Progenitor cell of endocrine pancreas (in vitro differentiated cells): ENCODE results near the gene PGM3. TPM values are rescaled to one million over a fixed set of nuclear protein-coding genes. Genes with fewer than 3 reads are reported as not detected.

Experiments
- DNase-seq: peaks from one replicate; pipeline ENCODE4 v3.0.0; 2021; ENCODE audit warnings: low spot score; ENCODE audit not compliant: unreplicated experiment
- H3K27ac Mint-ChIP-seq: 2 replicates; pipeline ENCODE4 v1.8.0; 2021; ENCODE audit warnings: mild to moderate bottlenecking, moderate library complexity, mixed read lengths
- H3K27me3 Mint-ChIP-seq: 2 replicates; pipeline ENCODE4 v1.8.0; 2021; ENCODE audit warnings: mixed read lengths
- H3K36me3 Mint-ChIP-seq: 2 replicates; pipeline ENCODE4 v1.8.0; 2022; ENCODE audit warnings: mixed read lengths; ENCODE audit not compliant: insufficient read depth
- H3K4me1 Mint-ChIP-seq: 2 replicates; pipeline ENCODE4 v1.8.0; 2021; ENCODE audit warnings: low read depth, mixed read lengths
- H3K4me3 Mint-ChIP-seq: 2 replicates; pipeline ENCODE4 v1.8.0; 2021; ENCODE audit warnings: low read depth, mild to moderate bottlenecking, moderate library complexity, mixed read lengths
- H3K9me3 Mint-ChIP-seq: 2 replicates; pipeline ENCODE4 v1.8.0; 2021; ENCODE audit warnings: low read depth, mixed read lengths
- total RNA-seq: library from RNA; stranded (reverse); gene quantifications from 2 replicates; pipeline ENCODE4 v1.2.1, GENCODE V29; 2021
- TF ChIP-seq, protein P1 (sequence below): fragments of 200-600 bp; sonication (generic); IDR thresholded peaks from one replicate; pipeline ENCODE4 v1.5.0; 2021; ENCODE audit warnings: antibody characterized with exemption, mild to moderate bottlenecking; ENCODE audit not compliant: unreplicated experiment

The PGM3 gene
- total RNA-seq, 1 donor from 2014 or later = 62.3 TPM

DNA sequence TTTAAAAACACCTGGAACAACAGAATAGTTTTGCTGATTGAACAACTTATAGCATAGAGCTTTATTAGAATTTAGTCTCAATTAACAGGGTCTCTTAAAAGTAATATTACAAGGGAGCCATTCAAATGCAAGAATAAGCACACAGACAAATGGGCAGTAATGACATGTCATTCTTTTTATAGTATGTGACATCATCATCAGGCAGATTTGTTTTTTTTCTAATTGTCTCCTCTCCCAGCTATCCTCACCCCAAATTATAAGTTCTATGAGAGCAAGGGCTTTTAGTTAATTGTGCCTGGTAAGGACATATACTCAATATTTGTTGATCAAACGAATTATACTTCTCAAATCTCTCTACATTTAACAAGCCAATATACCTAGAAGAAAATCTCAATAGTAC, 11.0 kb downstream of the PGM3 start:
- Mint-ChIP-seq H3K4me3 (no peak overlapping the region), H3K27me3 (no peaks in the 10 kb centered on the region), H3K9me3 (no peaks in the 10 kb centered on the region), H3K4me1 (no peaks in the 10 kb centered on the region), H3K27ac (no peak overlapping the region), H3K36me3 (peaks cover 39% of the 10 kb centered on the region)
- DNase-seq = no peak
- TF ChIP-seq, protein P1, sequence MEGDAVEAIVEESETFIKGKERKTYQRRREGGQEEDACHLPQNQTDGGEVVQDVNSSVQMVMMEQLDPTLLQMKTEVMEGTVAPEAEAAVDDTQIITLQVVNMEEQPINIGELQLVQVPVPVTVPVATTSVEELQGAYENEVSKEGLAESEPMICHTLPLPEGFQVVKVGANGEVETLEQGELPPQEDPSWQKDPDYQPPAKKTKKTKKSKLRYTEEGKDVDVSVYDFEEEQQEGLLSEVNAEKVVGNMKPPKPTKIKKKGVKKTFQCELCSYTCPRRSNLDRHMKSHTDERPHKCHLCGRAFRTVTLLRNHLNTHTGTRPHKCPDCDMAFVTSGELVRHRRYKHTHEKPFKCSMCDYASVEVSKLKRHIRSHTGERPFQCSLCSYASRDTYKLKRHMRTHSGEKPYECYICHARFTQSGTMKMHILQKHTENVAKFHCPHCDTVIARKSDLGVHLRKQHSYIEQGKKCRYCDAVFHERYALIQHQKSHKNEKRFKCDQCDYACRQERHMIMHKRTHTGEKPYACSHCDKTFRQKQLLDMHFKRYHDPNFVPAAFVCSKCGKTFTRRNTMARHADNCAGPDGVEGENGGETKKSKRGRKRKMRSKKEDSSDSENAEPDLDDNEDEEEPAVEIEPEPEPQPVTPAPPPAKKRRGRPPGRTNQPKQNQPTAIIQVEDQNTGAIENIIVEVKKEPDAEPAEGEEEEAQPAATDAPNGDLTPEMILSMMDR = no peak

DNA sequence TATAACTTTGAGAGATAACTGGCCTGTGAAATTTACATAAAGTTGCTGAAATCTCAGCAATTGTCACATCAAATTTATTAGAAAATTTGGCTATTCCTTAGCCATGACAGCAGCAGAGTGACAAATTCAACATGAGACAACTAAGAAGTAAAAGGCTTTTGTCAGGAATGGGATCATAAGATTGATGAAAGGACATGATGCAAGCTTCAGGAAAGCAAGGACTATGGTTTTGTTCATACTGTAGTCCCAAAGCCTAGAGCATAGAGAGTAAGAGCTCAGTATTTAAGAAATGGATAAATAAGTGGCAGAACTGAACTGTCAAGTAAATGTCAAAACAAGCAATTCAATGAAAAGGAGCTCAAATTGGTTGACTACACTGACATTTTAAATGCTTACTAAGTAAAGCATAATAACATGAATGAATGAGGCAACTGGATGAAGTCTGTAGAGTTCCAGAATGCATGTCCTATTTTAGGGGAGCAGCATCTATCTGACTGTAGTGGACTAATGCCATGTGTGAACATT, 12.6 kb downstream of the PGM3 start:
- Mint-ChIP-seq H3K4me1 (no peaks in the 10 kb centered on the region), H3K9me3 (no peaks in the 10 kb centered on the region), H3K4me3 (no peak overlapping the region), H3K27ac (no peak overlapping the region), H3K27me3 (no peaks in the 10 kb centered on the region), H3K36me3 (peaks cover 40% of the 10 kb centered on the region)
- TF ChIP-seq, protein P1 = no peak
- no peak for DNase-seq

DNA sequence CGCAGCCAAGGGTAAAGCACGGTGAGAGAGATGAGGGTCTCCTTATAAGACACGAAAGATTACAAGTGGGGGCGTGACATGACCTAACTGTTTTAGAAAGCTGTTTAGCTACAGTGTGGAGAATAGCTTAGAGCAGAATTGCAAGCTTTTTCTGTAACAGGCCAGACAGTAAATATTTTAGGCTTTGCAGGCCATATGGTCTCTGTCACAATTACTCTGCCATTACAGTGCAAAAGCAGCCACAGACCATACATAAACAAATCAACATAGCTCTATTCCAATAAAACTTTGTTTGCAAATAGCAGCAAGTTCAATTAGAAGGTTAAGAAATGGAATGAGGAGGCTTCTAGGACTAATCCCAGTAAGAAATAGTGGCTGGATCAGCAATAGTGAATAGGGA, 16.8 kb downstream of the PGM3 start:
- DNase-seq = no peak
- TF ChIP-seq, protein P1 = no peak
- no peak overlapping the region for H3K4me3 Mint-ChIP-seq
- peaks cover 40% of the 10 kb centered on the region for H3K36me3 Mint-ChIP-seq
- H3K27ac Mint-ChIP-seq = no peak overlapping the region
- H3K9me3 Mint-ChIP-seq = no peaks in the 10 kb centered on the region
- peaks cover 4% of the 10 kb centered on the region for H3K4me1 Mint-ChIP-seq
- H3K27me3 Mint-ChIP-seq = no peaks in the 10 kb centered on the region

DNA sequence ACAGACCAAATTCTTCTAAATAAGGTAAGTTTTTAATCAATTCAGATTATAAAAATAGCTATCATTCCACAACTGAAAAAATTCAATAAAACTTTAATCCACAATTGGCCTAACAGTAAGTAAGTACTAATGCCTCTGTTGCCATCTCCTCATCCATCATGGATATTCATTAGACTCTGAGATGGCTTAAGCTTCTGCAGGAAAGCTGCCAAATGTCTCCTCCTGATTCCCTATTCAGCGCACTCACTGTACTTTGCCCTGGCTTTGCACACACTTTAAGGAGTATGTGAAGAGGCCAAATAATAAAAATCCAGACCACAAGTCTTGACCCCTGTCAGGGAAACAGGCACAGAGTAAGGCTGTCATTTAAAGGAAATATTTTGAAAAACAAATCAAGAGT, 23.6 kb downstream of the PGM3 start:
- Mint-ChIP-seq H3K27ac (no peak overlapping the region), H3K4me1 (peaks cover 4% of the 10 kb centered on the region), H3K27me3 (no peaks in the 10 kb centered on the region), H3K4me3 (no peak overlapping the region), H3K9me3 (no peaks in the 10 kb centered on the region), H3K36me3 (peaks cover 30% of the 10 kb centered on the region)
- TF ChIP-seq, protein P1 = no peak
- DNase-seq = no peak

DNA sequence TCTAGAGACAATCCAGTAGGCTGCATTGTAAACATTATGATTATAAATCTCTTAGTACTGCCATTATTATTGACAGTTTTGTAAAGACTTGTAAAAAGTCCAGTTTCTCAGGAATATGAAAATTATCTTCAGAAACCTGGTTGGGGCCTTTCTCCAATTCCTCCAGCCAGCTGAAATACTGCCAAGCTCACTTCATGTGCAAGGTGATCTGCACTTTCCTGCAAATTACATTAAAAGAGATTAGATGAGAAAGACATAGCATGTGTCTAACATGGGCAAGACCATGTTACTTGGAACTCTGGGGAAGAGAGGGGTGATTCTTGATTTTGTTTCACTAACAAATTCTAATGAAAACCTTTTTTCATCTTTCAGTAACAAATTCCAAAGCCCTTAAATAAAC, 24.0 kb downstream of the PGM3 start:
- H3K9me3 Mint-ChIP-seq = no peaks in the 10 kb centered on the region
- H3K4me3 Mint-ChIP-seq = no peak overlapping the region
- H3K27ac Mint-ChIP-seq = no peak overlapping the region
- no peak for DNase-seq
- H3K4me1 Mint-ChIP-seq = peaks cover under 1% of the 10 kb centered on the region
- H3K27me3 Mint-ChIP-seq = no peaks in the 10 kb centered on the region
- TF ChIP-seq, protein P1 = no peak
- peaks cover 27% of the 10 kb centered on the region for H3K36me3 Mint-ChIP-seq
